ENCODE data around the gene SEMA5A.
"Not testable (repeated sequence)": the region's sequence is repeated elsewhere in the genome, so short reads cannot be mapped to it uniquely, and the experiment has no call there.

Gene SEMA5A

DNA sequence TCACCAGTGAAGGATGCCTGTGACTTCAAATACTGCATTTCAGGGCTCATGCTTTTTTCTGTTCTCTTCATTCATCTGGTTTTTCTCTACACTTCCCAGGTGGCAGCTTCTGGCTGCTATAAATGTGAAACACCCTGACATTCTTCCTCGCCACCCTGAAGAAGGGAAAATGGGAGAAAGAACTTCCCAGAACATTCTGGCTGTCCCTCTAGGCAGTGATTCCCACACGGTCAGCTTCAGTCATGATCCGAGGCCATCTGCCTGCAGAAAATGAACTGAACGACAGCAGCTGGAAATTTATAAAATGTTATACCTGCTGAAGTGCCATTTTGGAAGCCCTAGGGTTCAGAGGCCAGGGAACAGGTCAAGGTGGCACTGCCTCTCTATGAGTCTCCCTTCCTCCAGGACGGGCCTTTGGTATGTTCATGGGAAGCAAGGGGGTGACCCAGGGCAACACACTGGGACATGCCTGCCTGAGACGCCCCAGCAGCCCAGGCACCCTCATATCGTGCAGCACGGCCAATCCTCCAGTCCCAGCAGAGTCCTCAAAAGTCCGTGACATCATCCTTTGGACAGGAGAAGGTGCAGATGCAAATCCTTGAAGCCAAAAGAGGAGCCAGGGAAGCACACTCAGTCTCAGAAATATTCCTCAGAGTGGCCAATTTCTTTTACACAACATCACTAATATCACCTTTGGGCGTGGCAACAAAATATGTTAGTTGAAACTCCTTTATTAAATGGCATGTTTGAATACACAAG is 107.1 kb downstream of the SEMA5A start:
- DNase-seq, result no peak

DNA sequence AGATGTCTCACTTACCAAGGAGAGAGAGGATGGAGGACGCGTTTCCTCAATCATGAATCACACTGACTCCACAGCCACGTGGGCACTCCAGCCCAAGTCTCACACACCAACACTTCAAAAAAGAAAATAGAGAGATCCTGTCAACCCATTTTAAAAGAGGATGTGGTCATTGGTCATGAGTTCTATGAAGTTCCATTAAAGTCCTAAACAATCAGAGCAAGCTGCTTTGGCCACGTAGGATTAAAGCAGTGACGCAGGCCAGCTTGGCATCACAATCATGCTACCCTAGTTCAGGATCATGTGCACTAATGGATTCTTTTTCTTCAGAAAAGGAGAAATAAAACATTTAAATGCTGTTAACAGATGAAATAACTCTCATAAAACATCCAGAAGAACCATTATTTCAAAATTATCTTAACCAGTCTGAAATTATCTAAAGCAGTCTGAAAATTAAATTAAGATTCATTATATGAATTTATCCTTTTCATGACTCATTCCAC is 108.1 kb downstream of the SEMA5A start:
- DNase-seq, result no peak

DNA sequence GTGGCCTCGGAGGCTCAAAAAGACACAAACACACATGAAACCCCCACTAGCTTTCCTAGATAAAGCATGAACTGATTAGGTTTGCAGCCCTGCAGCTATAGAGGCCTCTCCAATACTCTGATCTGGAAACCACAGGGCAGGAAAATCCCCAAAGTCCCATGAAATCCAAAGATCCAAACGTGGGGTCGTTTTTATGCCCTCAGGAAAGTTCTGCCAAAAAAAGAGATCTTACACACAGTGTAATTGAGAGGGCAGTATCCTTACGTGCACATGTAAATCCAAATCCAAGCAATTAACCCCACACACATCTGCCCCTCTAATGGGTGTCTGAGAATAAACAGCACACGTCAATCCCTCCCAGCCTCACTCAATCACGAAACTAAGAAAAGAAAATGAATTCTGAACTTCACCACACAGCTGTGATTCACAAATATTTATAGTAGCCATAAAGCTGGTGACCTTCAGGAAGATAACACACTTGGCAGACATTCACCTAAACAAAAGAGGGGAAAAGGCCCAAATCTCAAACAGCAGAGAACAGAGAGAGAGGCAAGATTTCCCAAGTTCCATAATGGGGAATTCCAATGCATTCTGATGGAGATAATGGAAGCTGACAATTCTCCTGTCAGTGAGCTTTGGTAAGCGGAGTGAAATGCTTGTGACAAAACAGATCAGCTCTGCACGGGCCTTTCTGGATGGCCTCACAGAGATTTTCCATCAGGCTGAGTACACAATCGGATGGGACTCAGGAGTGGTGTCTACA is 114.2 kb downstream of the SEMA5A start:
- DNase-seq, result no peak

DNA sequence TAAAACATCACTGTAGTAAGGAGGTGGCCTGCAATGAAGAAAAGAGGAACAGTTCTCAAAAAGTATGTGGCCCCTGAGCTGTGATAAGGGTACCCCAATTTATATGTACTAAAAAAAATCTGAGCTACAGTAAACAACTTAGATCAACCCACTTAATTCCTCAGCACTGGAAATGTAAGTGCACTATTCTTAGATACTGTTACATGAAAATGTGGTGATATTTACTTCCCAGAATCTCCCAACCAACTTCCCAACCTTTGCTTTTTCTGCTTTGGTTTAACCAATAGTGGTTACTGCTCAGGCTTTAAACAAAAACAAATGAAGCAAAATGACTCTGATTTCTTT is 114.8 kb downstream of the SEMA5A start:
- DNase-seq, result no peak

DNA sequence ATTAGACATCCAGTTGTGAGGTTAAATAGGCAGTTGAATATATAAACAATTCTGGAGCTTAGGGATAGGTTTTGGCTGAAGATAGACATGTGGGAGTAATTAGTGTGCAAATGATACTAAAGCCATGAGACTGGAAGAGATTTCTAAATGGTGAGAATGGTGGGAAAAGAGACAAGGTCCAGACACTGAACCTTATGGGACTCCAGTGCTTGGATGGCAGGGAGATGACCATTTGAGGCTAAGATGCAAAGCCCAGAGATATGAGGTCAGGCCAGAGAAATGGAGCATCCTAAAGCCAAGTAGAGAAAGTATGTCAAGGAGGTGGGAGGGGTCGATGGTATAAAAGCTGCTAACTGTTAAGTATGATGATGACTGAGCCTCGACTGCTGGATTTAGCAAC is 115.6 kb downstream of the SEMA5A start:
- DNase-seq, result no peak

DNA sequence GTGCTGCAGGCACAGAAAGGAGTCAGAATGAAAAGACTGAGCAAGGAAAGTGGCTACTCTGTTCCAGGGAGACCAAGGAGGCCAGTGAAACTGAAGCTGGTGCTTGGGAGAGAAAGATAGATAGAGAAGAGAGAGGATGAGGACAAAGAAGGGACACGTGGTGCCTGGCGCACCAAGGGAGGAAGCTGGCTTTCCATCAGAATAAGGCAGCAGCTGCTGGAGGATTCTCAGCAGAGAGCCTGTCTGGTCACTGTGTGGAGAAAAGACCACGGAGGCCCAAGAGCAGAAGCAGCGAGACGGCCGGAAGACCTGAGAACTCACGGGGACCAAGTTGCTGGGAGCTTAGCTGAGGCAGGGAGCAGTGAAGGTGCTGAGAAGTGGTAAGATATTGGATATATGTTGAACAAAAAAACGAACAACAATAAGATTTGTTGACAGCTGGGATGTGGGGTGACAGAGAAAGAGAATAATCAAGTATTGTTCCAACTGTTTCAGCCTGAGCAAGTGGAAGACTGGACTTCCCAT is 116.1 kb downstream of the SEMA5A start:
- DNase-seq, result no peak

DNA sequence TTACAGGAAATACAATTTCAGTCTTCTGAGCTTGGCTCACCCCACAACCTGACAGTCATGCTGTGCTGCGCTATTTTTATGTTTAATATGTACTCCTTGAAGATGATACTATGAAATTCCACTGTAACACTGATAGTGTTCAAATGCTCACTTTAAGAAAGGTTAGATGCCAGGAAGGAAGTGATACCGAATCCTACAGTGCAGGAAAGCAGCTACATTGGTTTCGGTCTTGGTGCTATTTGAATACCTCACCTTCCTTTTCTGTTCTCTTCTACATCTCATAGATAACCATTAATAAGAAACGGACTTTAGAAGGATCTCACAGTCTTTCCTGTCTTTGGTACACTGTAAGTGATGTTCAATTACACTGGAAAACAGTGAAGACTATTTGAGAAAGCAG is 117.6 kb downstream of the SEMA5A start:
- no peak for DNase-seq

DNA sequence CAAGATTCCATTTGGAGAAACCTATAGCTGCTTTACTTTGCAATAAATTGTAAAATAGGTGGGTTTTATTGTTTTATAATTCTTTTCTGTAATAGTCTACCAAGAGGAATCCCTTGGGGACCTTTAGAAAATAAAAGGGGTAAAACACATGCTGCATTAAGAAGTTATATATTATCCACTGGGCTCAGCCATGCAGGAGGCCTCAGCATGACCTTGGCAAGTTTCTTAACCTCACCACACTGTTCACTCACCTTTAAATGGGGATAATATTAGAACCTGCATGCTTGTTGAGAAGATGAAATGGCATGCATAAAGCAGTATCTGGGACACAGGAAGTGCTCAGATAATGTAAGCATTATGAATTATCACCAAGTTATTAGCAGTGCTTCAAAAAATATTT is 120.2 kb downstream of the SEMA5A start:
- no peak for DNase-seq

DNA sequence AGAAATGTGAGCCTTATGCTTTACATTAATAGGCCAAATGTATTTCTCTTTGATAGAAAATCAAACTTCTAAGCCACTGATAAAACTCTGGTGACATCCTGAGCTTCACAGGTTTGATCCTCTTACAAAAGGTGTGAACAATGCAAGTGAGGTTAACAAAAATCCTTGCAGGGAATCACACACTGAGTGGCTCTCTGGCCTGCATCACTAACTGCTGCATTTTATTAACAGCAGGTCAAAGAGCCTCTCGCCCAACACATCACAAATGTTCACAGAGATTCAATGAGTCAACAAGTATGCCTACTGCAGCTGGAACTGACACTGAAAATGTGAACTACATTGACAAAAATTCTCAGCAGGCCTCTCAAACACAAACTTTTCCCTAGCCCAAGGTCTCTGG is 122.3 kb downstream of the SEMA5A start:
- DNase-seq, result no peak

DNA sequence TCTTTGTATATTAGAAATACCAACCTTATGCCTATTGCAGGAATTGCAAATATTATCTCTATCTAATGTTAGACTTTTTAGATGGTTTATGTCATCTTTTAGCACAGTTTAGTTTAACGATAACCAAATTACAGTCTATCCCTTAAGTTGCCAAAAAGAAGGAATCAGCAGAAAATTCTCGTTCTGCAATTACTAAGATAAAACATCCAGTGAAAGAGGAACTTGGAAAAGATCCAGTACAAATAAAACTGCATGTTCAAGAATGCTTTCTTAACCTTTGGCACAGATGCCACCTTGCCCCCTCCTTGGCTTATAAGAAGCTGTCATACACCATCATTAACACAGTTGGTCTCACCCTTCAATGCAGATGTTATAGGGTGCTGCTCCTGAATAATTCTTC is 124.0 kb downstream of the SEMA5A start:
- no peak for DNase-seq

DNA sequence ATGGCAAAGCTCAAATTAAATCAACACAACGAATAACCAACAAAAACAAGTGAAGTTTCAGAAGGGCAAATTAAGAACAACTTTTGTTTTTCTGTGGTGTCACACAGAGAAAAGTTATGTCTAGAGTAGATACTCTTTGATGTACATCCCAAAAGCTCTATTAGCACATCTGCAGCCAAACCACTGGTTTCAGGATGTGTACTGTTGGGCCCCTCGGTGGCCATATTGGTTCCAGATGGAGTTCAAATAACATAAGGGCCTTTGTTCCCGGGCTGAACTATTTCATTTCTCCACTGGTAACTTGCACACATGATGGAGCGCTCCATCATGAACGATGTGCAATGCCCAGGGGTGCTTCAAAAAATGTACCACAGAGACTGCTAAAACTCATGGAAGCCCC is 126.1 kb downstream of the SEMA5A start:
- no peak for DNase-seq

DNA sequence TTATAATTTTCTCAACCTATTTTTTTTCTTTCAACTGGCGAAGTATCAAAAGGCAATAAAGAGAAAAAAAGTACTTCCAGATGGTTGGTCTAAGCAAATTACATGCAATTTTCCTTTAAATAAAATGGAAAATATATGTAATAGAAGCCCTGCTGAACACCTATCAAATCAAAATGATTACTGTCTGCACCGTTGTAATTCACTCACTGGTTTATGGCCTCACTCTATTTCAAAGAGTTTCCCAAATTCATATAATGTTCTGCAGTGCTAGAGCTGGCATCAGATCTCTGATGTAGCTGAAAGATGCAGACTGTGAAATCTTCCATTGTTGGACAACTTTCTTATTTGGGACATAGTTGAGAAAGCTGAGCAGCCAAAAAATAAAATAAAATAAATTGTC is 130.3 kb downstream of the SEMA5A start:
- no peak for DNase-seq

DNA sequence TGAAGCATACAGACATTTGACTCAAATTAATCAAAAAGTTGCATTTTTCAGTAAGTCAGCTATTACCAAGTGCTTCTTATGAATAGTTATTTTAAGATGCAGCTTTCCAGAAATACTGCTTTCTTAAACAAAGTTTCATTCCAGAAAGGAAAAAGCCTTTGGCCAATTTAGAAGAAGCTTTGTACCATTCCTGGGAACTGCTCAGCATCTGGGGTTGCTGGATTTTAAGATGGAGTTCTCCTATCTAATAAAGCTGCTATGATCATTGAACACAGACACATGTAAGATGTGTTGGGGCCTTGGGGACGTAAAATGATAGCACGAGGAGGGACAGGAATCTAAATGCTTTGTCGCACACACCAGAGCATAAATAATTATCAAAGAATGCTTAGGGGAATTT is 130.8 kb downstream of the SEMA5A start:
- no peak for DNase-seq

DNA sequence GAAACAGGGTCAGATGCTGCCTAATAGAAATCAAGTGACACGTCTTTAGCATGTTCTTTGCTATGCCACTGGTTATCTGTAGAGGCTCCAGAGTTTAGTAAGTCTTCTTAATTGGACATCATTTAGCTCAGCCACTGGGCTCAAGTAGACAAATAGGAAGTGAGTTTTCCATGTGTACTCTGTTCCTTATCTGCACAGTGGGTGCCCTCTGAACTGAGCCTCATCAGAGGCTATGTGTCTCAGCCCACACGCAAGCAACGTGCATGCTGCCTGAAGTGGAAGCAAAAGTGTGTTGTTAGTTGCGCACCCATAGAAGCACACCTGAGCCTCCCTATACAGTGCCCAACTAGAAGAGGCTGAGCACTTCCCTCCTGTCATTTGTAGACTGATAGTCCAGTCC is 134.7 kb downstream of the SEMA5A start:
- no peak for DNase-seq

DNA sequence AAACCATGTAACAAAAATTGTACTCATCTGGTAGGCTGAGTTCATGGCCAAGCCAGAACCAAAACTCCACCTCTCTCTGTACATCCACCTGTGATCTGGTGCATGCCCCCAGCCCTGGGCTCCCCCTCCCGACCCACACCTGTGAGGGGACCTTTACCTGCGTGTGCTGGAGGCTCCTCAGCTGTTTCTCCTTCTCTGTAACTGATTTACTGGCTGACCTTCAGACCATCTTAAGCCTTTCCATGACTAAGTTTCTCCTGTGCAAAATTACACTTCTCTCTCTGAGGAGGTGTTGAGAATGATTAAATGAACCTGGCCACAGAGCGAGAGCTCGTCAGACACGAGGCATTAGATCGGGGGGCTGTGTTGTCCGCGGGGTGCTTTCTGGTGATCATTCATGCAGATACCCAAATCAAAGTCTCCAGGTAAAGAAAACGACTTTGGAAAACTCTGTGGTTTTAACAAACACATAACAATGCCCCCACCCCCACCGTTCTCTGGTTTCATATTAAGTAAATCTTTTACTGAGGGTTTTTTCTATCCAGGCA is 136.4 kb downstream of the SEMA5A start:
- no peak for DNase-seq

DNA sequence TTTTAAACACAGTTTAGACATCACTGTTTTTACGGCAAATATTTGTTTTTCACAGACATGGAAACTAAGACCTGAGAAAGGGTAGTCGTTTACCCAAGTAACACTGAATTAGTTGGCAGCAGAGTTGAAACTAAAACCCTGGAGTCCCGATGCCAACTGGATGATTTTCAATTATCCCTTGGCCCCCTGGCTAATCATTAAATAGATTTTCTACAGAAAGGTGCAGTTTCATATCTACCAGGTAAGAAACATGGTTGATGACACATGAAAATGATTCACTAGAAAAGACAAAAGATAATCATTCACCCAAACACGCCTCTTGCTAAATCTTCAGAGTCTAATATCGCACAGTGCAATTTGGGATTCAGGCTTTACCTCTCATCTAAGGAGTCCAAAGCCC is 136.9 kb downstream of the SEMA5A start:
- DNase-seq, result no peak

DNA sequence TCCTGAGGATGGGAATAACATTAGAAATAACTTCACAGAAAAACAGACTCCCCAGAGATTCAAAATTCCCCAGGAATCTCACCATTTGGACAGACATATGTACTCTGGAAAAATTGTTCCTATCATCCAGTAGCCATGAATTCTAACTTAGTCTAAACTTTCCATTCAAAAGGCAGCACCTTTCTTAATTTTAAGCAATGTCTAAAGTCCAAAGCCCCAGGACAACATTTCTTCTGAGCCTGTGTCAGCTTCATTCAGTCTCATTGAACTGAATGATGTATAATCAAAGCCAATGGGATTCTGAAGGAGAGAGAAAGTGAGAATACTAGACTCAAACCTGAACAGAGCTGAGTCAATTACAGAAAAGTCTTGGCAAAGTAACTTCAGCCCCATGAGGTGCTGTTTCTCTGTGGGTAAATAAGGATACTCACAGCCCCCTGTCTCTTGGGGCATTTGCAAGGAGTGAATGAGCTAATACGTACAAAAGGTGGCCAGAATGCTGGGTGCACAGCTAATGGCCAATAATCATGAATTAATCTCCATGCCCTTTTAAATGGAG is 140.6 kb downstream of the SEMA5A start:
- no peak for DNase-seq

DNA sequence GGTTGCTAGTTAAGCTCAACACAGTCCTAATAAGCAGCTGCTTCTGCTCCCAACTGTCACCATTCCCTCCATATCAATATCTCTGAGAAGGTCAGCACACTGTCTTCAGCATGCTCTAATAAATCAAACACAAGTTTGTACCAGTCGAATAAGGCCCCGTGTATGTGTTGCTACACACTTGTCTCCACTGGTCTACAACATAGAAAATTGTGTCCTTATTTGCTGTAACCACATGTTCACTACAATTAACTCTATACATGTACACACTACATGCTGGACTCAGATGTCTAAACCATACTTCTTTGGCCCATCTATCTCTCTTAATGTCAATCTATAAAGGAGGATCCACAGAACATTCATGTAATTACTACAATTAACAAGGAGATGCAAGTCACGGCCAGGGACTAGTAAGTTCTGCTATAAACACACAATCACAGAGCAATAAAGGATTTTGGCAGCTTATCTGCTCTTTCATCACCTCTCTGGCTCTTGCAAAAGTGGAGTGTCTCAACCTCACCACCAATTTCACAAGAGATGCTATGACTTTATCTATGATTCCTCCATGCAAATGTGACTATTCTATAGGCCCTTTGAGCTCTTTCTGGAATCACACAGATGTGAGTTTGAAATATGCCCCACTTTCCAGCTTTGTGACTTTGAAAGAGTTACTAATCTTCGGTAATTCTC is 143.9 kb downstream of the SEMA5A start:
- no peak for DNase-seq

DNA sequence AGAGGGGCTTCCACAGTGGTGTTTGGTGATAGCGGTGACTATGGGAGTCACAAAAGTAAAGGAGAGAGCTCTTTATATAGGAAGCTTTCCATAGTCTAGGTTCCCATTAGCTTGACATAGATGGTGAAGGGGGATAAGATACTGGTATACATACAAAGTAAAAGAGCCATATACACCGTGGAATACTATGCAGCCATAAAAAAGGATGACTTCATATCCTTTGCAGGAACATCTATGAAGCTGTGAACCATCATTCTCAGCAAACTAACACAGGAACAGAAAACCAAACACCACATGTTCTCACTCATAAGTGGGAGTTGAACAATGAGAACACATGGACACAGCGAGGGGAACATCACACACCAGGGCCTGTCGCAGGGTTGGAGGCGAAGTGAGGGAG is 146.1 kb downstream of the SEMA5A start:
- DNase-seq, result not testable (repeated sequence)

DNA sequence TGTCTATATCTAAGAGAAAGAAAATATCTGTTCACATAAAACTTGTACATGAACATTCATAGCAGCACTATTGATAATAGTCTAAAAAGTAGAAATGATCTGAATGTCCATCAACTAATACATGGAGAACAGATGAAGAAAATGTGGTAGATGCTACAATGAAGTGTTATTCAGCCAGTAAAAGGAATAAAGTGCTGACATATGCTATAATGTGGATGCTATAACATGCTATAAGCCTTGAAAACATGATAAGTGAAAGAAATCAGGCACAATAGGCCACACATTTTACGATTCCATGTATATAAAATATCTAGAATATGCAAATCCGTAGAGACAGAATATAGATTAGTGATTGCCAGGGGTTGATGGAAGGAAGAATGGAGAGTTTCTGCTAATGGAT is 146.8 kb downstream of the SEMA5A start:
- DNase-seq, result no peak

DNA sequence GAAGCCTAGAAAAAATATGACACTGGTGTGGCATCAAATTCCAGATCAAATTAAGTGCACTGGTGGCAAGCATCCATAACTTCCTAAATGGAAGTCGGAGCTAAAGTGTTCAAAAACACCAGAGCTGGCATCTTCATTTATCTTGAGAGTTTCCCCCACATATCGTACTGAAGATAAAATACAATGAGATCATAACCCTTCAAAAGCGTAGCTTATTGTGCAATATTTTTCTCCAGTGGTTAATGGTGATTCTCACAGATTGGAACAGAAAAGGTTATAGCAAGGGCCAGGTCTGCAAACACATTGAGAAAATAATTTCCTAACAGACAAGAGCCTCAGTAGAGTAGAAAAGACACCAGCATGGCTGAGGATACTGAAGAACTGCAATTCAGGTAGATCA is 147.6 kb downstream of the SEMA5A start:
- no peak for DNase-seq

DNA sequence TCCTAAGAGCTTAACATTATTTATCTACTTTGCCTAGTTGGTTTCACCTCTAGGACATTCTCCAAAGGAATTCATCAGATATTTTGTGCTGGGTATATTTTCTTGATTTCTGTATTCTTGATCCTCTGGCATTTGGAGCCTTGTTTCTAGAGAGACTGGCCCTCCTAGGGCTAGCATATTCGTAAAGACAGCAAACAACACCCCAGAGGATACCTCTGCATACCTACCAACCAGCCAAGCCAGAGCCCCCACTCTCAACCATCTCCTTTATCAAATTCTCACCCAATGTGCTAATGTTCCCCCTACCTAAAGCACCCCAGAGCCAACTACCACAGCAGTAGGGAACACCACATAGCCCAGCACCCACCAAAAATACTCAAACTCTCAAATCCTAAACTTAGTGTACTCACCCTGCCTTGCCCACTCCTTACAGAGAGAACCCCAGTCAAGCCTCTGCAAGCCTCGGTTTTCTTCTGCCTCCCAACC is 149.5 kb downstream of the SEMA5A start:
- no peak for DNase-seq

DNA sequence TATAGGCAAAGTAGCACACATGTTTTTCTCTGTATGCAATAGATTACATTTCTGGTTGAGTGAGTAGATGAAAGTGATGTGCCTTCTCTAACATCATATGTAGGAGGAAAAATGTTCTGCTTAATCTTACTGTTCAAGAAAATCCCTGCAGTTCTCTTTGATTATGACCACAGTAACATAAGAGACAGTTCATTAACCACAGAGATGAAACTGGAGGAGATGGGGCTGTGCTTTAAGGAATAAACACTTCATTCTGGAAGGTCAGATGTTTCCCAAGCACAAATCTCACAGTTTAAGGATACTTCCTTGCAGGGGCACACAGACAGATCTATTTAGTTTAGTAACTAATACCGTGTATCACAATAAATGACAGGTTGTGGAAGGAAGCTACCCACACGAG is 150.2 kb downstream of the SEMA5A start:
- DNase-seq, result no peak
